SU-DHL-6 (cell line): ENCODE measurements around the gene FRG2.
"Not testable (repeated sequence)": the region's sequence is repeated elsewhere in the genome, so short reads cannot be mapped to it uniquely, and the experiment has no call there.

Source experiments
- H2AFZ ChIP-seq: fragments of 200-600 bp; sonication (generic); 2 replicates; pipeline ENCODE4 v1.6.1; 2014; ENCODE audit warnings: low read depth, mild to moderate bottlenecking, moderate library complexity, mixed read lengths, antibody characterized with exemption, low read length; ENCODE audit not compliant: severe bottlenecking
- H3F3A ChIP-seq: fragments of 200-600 bp; shearing (Covaris generic); 2 replicates; pipeline ENCODE4 v1.6.0; 2016; ENCODE audit warnings: antibody characterized with exemption, mild to moderate bottlenecking; ENCODE audit not compliant: insufficient read depth
- H3K27ac ChIP-seq: fragments of 200-600 bp; sonication (generic); 2 replicates; pipeline ENCODE4 v1.5.1; 2016; ENCODE audit warnings: low read depth, mild to moderate bottlenecking, low read length, moderate library complexity, mixed read lengths
- H3K27me3 ChIP-seq: fragments of 200-600 bp; sonication (generic), shearing (Covaris generic); 2 replicates; pipeline ENCODE4 v1.6.0; 2014; ENCODE audit warnings: mild to moderate bottlenecking, low read length
- H3K36me3 ChIP-seq: fragments of 200-600 bp; sonication (generic); 2 replicates; pipeline ENCODE4 v1.6.1; 2014; ENCODE audit warnings: mild to moderate bottlenecking, low read length, mixed read lengths
- H3K4me2 ChIP-seq: fragments of 300-600, 200-600 bp; shearing (Covaris generic), sonication (generic); 2 replicates; pipeline ENCODE4 v1.6.0; 2014; ENCODE audit warnings: low read length, low read depth, mild to moderate bottlenecking; ENCODE audit not compliant: poor library complexity, severe bottlenecking
- H3K4me3 ChIP-seq: fragments of 200-600 bp; sonication (generic); 2 replicates; pipeline ENCODE4 v1.5.1; 2014; ENCODE audit warnings: antibody characterized with exemption, low read length, mild to moderate bottlenecking, mixed read lengths; ENCODE audit not compliant: insufficient read depth, poor library complexity, severe bottlenecking
- H3K79me2 ChIP-seq: fragments of 200-600 bp; sonication (generic); 2 replicates; pipeline ENCODE4 v1.6.1; 2014; ENCODE audit warnings: mild to moderate bottlenecking, low read length, moderate library complexity; ENCODE audit not compliant: insufficient read depth
- H3K9ac ChIP-seq: fragments of 200-600 bp; sonication (generic); 2 replicates; pipeline ENCODE4 v1.7.0; 2014; ENCODE audit warnings: mild to moderate bottlenecking, low read length
- H3K9me2 ChIP-seq: fragments of 200-600 bp; sonication (generic); replicated peaks from 2 replicates; pipeline ENCODE4 v1.6.1; 2014; ENCODE audit warnings: low read length; ENCODE audit not compliant: insufficient read depth
- H3K9me3 ChIP-seq: fragments of 200-600 bp; sonication (generic); 2 replicates; pipeline ENCODE4 v1.6.1; 2014; ENCODE audit warnings: low read length, mixed read lengths; ENCODE audit not compliant: insufficient read depth
- H4K20me1 ChIP-seq: fragments of 200-600 bp; sonication (generic); 2 replicates; pipeline ENCODE4 v1.6.1; 2014; ENCODE audit warnings: low read depth, mild to moderate bottlenecking, antibody characterized with exemption, low read length, moderate library complexity, mixed read lengths
- EZH2phosphoT487 ChIP-seq: fragments of 200-600 bp; sonication (generic), shearing (Covaris generic); conservative IDR thresholded peaks from 2 replicates; pipeline ENCODE4 v1.6.1; 2018; ENCODE audit warnings: mild to moderate bottlenecking, antibody characterized with exemption, low read length, moderate library complexity, mixed read lengths
- TF ChIP-seq, protein P1 (sequence below): fragments of 200-600 bp; sonication (generic); IDR thresholded peaks from one replicate; pipeline ENCODE4 v1.5.1; 2017; ENCODE audit warnings: antibody characterized with exemption, mild to moderate bottlenecking, low read length, moderate library complexity; ENCODE audit not compliant: insufficient read depth, poor library complexity, severe bottlenecking

Gene FRG2

DNA sequence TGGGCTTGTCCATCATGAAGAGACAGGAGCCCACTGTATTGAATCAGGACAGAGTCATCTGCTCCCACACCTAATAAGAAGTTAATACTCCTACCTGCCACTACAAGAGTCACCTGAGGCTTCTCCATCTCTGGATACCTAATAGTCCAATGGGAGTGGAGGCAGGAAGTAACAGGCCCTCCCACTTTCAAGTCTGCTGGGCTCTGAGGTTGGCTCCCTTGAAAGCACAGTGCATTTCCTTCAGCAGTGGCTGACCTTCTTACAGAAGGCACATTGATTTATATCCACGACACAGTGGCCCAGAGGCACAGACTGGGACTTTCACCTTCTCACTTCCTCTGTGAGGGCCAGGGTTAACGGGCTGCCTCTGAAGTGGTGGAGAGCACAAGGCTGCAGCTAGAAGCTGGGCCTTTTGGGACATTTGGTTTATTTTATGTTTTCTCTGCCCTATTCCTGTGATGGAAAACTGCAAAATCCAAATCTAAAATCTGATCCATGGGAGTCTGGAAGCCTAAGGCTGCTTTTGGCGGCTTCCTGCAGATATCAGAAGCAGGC lies 38.1 kb downstream of the FRG2 start:
- Histone ChIP-seq H3K9me3 (no peaks in the 10 kb centered on the region), H3K9ac (no peak overlapping the region), H3K27me3 (no peaks in the 10 kb centered on the region), H3K27ac (no peak overlapping the region), H3F3A (no peaks in the 10 kb centered on the region), H3K9me2 (no peaks in the 10 kb centered on the region), H3K4me2 (no peak overlapping the region), H2AFZ (no peak overlapping the region), H4K20me1 (no peaks in the 10 kb centered on the region), H3K36me3 (no peaks in the 10 kb centered on the region), H3K79me2 (no peaks in the 10 kb centered on the region), H3K4me3 (no peak overlapping the region)
- no peak for TF ChIP-seq EZH2phosphoT487
- TF ChIP-seq, protein P1, sequence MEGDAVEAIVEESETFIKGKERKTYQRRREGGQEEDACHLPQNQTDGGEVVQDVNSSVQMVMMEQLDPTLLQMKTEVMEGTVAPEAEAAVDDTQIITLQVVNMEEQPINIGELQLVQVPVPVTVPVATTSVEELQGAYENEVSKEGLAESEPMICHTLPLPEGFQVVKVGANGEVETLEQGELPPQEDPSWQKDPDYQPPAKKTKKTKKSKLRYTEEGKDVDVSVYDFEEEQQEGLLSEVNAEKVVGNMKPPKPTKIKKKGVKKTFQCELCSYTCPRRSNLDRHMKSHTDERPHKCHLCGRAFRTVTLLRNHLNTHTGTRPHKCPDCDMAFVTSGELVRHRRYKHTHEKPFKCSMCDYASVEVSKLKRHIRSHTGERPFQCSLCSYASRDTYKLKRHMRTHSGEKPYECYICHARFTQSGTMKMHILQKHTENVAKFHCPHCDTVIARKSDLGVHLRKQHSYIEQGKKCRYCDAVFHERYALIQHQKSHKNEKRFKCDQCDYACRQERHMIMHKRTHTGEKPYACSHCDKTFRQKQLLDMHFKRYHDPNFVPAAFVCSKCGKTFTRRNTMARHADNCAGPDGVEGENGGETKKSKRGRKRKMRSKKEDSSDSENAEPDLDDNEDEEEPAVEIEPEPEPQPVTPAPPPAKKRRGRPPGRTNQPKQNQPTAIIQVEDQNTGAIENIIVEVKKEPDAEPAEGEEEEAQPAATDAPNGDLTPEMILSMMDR, result no peak

DNA sequence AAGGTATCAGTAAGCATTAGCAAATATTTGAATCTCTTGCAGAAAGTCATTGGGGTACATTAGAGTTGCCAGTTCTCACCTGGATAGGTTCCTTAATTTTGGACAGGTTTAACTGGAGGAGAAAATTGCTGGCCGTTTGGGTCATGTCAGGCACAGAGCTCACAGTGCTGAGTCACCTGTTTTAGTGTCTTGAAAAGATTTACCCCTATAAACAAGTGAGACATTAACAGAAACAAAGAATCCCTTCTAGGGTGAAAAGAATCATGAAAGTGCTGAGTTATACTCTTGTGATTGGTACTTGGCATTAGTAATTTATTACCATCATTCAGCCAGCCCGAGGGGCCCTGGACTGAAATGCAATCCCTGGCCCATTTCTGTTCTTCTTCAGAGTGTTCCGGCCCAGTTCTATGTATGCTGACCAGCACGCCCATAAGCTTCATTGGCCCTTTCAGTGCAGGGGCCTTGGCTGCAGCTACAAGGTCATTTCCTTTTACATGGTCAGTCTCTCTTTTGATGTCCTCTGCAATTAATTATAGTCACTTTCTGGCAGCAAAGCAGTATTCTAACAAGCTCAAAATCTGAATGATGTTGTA lies 41.3 kb downstream of the FRG2 start:
- H3K79me2 ChIP-seq, H3K9me2 ChIP-seq, H3K9ac ChIP-seq, H3F3A ChIP-seq, H3K27me3 ChIP-seq, H2AFZ ChIP-seq, H3K4me3 ChIP-seq, H3K4me2 ChIP-seq, H3K36me3 ChIP-seq, H4K20me1 ChIP-seq, H3K27ac ChIP-seq, H3K9me3 ChIP-seq: not testable (repeated sequence)

DNA sequence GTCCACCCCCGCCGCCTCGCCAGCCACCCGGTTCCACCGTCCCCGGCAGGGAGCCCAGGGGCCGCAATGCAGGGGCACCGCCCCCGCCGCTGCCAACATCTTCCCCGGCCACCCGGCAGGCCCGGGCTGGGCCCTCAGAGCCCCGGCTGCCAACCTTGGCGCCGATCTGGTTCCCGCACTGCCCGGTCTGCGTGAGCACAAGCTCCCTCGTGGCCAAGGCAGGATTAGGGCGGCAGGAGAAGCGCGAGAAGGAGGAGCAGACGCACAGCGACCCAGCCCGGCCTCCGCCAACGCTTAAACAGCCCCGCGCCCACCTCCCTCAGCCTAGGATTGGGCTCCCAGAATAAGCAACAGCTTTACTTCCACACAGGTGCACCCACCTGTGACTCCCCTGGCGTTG lies 42.4 kb downstream of the FRG2 start:
- not testable (repeated sequence) for H2AFZ ChIP-seq, H3K9me3 ChIP-seq, H3K4me3 ChIP-seq, H3K27me3 ChIP-seq, H3K4me2 ChIP-seq, H4K20me1 ChIP-seq, H3K79me2 ChIP-seq, H3F3A ChIP-seq, H3K36me3 ChIP-seq, H3K9me2 ChIP-seq, H3K27ac ChIP-seq, H3K9ac ChIP-seq

DNA sequence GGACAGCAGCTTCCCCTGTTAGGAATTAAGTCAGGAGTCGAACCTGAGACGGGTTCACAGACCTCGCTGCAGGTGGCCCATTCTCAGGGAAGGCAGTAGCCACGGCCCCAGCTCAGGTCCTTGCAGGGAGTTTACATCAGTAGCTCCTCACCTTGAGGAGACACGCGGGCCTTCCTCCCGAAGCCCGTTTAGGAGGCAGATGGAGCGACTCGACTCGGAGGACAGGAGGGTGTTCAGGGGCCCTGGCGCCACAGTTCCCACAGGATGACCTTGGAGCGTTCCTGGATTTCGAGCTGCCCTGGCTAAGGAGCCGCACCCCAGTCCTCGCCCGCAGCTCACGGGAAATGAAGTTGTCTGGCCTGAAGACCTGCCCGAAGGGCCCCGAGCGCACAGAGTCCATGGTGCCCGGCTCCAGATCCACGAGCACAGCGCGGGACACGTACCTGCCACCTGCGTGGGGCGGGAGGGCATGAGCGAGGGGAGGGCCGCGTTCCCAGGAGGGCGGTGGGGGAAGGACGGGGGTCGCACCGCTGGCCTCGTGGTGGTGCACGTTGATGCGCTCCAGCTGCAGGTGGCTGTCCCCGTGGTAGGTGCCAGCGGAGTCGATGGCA lies 43.0 kb downstream of the FRG2 start:
- H3K9me2 ChIP-seq, H3K36me3 ChIP-seq, H4K20me1 ChIP-seq, H2AFZ ChIP-seq, H3K9me3 ChIP-seq, H3K9ac ChIP-seq, H3K27ac ChIP-seq, H3F3A ChIP-seq, H3K27me3 ChIP-seq, H3K79me2 ChIP-seq, H3K4me2 ChIP-seq, H3K4me3 ChIP-seq: not testable (repeated sequence)

DNA sequence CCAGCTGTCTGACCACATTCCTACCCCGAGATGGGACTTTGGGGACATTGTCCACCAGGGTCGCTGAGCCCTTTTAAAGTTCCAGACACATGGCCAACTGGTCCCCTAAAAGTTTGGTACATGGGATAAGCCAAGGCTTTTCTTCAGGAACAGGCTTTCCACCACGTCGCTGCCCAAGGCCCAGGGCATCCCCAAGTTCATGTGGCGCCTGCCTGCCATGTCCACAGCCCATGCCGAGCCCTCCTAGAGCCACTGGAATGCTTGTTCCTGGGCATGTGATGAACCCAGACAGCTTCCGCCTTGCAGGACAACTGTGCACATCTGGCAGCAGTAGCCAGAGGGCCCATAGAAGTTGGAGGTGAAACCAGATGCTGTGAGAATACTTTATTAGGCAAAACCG lies 45.1 kb downstream of the FRG2 start:
- no peaks in the 10 kb centered on the region for H3K9me2 ChIP-seq
- no peak overlapping the region for H3K4me2 ChIP-seq
- H3K9me3 ChIP-seq, result no peaks in the 10 kb centered on the region
- TF ChIP-seq EZH2phosphoT487, result no peak
- TF ChIP-seq, protein P1, result no peak
- H3K9ac ChIP-seq, result no peak overlapping the region
- H2AFZ ChIP-seq, result no peak overlapping the region
- no peaks in the 10 kb centered on the region for H3K36me3 ChIP-seq
- H3K27me3 ChIP-seq, result no peaks in the 10 kb centered on the region
- no peaks in the 10 kb centered on the region for H3F3A ChIP-seq
- no peaks in the 10 kb centered on the region for H4K20me1 ChIP-seq
- H3K27ac ChIP-seq, result no peak overlapping the region
- H3K79me2 ChIP-seq, result no peaks in the 10 kb centered on the region
- no peak overlapping the region for H3K4me3 ChIP-seq

DNA sequence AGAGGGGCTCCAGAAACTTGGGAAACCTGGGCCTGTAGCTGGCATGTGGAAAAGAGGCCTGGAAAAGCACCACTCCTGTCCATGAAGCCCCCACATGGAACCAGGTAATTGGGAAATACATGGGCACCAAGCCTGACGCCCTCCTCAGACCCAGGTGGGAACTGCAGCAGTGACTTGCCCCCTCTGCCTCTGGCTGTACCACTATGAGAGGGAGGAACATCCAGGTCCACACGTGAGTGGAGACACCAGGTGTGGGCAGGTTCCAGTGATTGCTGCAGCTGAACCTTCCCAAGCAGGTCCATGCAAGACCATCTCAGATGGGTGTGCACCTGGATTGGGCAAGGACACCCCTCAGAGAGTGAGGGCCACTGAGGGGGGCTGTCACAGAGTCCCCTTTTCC lies 46.8 kb downstream of the FRG2 start:
- not testable (repeated sequence) for H3K9me3 ChIP-seq, H2AFZ ChIP-seq, H3K27me3 ChIP-seq, H3K79me2 ChIP-seq, H3K9me2 ChIP-seq, H3K9ac ChIP-seq, H3K36me3 ChIP-seq, H3K27ac ChIP-seq, H3K4me3 ChIP-seq, H3K4me2 ChIP-seq, H4K20me1 ChIP-seq, H3F3A ChIP-seq
